Forelimb muscle (tissue), 1 donor: ENCODE measurements around the gene FAHD2A. TPM values are rescaled to one million over a fixed set of nuclear protein-coding genes. Genes with fewer than 3 reads are reported as not detected.
"Not testable (repeated sequence)": the region's sequence is repeated elsewhere in the genome, so short reads cannot be mapped to it uniquely, and the experiment has no call there.

Experiments
- DNase-seq: peaks from one replicate; pipeline ENCODE4 v3.0.0-alpha.2; 2013; ENCODE audit warnings: low read depth
- polyA plus RNA-seq: library from polyadenylated mRNA; unstranded; fragments of 120-200 nt; gene quantifications from one replicate; pipeline ENCODE4 v1.2.1, GENCODE V29; 2013; ENCODE audit not compliant: insufficient read length

The FAHD2A gene
- polyA plus RNA-seq, 1 donor = 20.3 TPM

GRCh38 chr2:95376311-95377215, 25.9 kb upstream of the FAHD2A start:
- DNase-seq = no peak

- DNase-seq = no peak
Observed at GRCh38 chr2:95377216-95378123, 25.0 kb upstream of the FAHD2A start.

- DNase-seq = not testable (repeated sequence)
Observed at GRCh38 chr2:95378281-95378680, 24.2 kb upstream of the FAHD2A start.

GRCh38 chr2:95379371-95379831, 23.1 kb upstream of the FAHD2A start:
- no peak for DNase-seq

- no peak for DNase-seq
Observed at GRCh38 chr2:95380280-95380679, 22.2 kb upstream of the FAHD2A start.

- DNase-seq = no peak
Observed at GRCh38 chr2:95380731-95381130, 21.8 kb upstream of the FAHD2A start.

- no peak for DNase-seq
Observed at GRCh38 chr2:95381212-95382191, 21.0 kb upstream of the FAHD2A start.

- no peak for DNase-seq
Observed at GRCh38 chr2:95382192-95382591, 20.3 kb upstream of the FAHD2A start.

GRCh38 chr2:95382686-95383634, 19.5 kb upstream of the FAHD2A start:
- no peak for DNase-seq

GRCh38 chr2:95383635-95384027, 18.9 kb upstream of the FAHD2A start:
- no peak for DNase-seq

- DNase-seq = no peak
Observed at GRCh38 chr2:95384854-95385569, 17.5 kb upstream of the FAHD2A start.

- DNase-seq = no peak
Observed at GRCh38 chr2:95385570-95385984, 16.9 kb upstream of the FAHD2A start.

- no peak for DNase-seq
Observed at GRCh38 chr2:95386031-95386430, 16.5 kb upstream of the FAHD2A start.

- no peak for DNase-seq
Observed at GRCh38 chr2:95387358-95387757, 15.2 kb upstream of the FAHD2A start.

GRCh38 chr2:95388091-95388692, 14.3 kb upstream of the FAHD2A start:
- DNase-seq = no peak

GRCh38 chr2:95388856-95389244, 13.7 kb upstream of the FAHD2A start:
- no peak for DNase-seq

GRCh38 chr2:95389245-95390119, 13.0 kb upstream of the FAHD2A start:
- no peak for DNase-seq
